CD1c-positive myeloid dendritic cell (primary cell): ENCODE data around the gene NTN3.
"Not testable (repeated sequence)": the region's sequence is repeated elsewhere in the genome, so short reads cannot be mapped to it uniquely, and the experiment has no call there.

Source experiments
- DNase-seq: peaks from one replicate; pipeline ENCODE4 v3.0.0-alpha.2; 2016; ENCODE audit errors: extremely low spot score

NTN3 gene

DNA sequence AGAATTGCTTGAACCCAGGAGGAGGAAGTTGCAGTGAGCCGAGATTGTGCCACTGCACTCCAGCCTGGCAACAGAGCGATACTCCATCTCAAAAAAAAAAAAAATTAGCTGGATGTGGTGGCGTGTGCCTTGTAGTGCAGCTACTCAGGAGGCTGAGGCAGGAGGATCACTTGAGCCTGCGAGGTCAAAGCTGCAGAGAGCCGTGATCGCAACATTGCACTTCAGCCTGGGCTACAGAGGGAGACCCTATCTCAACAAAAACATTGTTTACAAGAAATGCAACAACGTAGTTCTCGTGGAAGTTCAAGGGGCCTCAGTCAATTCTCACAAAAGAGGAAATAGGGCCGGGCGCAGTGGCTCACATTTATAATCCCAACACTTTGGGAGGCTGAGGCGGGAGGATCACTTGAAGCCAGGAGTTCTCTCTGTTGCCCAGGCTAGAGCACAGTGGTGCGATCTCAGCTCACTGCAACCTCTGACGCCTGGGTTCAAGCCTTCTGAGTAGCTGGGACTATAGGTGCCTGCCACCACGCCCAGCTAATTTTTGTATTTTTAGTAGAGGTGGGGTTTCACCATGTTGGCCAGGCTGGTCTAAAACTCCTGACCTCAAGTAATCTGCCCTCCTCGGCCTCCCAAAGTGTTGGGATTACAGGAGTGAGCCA lies 29.8 kb upstream of the NTN3 start:
- DNase-seq: not testable (repeated sequence)

- DNase-seq: no peak
Measured at GRCh38 chr16:2443555-2443954, 27.5 kb upstream of the NTN3 start.

- DNase-seq: no peak
Measured at GRCh38 chr16:2447920-2448583, 23.0 kb upstream of the NTN3 start.

- no peak for DNase-seq
Measured at GRCh38 chr16:2449118-2449517, 22.0 kb upstream of the NTN3 start.

GRCh38 chr16:2450535-2450934 lies 20.6 kb upstream of the NTN3 start:
- DNase-seq: no peak

GRCh38 chr16:2450975-2451381 lies 20.1 kb upstream of the NTN3 start:
- no peak for DNase-seq

DNA sequence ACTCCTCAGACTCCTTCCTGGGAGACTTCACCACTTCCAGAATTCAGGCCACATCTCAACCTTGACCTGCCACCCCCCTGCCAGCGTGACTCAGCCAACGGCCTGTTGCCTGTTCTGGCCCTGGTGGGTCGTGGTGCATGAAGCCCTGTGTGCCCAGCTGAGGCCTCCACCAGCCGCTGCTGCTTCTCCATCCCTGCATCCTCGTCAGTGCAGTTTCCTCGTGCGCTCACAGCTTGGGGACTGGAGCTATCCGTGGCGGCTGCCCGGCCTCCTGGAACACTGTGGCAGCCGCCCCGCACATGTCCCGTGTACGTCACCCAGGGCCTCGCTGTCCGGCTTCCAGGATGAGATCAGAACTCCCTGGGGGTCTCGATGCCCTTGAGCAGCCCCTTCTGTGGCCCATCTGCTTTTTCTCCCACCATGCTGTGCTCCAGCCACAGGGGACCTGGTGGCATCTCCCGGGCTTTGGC lies 19.2 kb upstream of the NTN3 start:
- no peak for DNase-seq

- no peak for DNase-seq
Measured at GRCh38 chr16:2452650-2453049, 18.4 kb upstream of the NTN3 start.

DNA sequence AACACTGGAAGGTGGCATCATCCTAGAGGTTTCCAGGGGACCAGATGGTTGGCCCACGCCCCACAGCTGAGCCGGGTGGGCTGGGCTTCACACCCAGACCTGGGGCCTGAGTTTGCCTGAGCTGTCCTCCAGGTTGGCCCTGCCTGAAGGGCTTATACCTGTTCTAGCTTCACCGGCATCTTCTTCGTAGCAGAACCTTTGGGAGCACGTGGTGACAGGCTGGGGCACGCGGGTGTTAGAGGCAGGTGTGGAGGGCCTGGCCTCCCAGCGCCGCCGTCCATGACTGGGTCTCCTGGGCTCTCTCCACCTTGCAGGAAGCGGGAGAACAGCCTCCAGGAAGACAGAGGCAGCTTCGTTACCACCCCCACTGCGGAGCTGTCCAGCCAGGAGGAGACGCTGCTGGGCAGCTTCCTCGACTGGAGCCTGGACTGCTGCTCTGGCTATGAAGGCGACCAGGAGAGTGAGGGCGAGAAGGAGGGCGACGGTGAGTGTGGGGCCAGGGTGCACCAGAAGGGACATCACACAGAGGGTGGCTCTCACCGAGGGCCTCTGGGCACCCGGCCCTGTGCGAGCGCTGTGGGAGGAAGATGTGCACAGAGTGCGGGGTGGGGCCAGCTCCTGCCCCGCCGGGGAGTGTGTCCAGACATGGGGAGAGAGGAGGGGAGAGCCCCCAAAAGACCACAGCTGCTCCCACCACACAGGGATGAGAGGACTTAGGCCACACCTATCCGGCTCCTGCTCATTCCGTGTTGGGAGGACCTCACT lies 15.8 kb upstream of the NTN3 start:
- DNase-seq: no peak

DNA sequence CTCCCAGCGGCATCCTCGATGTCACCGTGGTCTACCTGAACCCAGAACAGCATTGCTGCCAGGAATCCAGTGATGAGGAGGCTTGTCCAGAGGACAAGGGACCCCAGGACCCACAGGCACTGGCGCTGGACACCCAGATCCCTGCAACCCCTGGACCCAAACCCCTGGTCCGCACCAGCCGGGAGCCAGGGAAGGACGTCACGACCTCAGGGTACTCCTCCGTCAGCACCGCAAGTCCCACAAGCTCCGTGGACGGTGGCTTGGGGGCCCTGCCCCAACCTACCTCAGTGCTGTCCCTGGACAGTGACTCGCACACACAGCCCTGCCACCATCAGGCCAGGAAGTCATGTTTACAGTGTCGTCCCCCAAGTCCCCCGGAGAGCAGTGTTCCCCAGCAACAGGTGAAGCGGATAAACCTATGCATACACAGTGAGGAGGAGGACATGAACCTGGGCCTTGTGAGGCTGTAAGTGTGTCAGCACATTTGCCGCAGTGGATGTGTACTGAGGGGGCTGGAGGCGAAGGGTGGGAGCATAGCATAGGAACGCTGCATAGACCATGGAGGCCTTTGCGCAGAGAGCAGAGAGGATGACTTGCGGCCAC lies 14.4 kb upstream of the NTN3 start:
- no peak for DNase-seq

DNA sequence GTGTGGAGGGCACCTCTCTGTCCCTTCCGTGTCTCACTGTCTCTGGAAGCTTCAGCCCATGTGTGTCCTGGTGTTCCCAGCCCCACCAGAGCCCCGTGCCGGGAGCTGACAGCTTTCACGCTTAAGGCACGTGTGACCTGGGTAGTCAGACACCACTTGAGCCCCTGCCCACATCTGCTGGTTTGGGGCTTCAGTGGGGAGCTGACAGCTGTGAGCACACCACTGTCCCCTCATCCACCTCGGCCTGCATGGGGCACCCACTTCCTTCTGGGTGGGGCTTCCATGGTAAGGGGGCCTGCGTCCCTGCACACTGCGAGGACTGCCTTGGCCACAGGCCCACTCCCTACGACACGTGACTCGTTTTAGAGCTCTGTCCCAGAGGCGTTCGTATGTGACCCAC lies 13.8 kb upstream of the NTN3 start:
- no peak for DNase-seq

- no peak for DNase-seq
Measured at GRCh38 chr16:2457946-2458345, 13.2 kb upstream of the NTN3 start.

DNA sequence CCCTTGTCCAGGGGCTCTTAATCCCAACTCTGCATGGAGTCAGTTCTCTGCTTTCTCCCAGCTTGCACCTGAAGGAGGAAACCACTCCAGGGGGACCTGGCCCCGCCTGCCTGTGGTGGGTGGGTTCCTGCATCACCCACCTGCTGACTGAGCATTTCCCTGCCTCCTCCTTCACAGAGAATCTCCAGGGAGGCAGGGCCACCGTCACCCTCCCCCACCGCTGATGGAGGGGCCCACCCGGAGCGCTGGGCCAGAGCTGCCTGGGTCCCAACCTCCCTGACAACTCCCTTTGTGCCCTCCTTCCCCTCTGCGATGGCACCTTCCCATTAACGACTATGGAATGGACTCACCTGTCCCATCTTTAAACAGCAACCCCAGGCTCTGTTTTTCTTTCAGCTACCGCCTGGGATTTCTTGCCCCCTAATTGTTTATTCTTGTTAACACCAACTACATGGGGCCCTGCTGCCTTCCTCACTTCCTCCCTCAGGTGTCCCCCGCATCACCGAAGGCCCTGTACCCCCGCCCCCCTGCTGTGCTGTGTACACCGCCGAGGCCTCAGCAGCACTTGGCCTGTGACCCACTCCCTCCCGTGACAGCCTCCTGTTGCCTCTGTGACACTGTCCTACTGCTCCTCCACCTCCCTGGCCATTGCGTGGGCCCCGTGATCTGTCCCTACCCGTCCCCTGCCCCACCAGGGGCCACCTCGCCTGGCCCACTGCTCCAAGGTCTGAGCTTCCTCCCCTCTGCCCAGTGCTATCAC lies 12.0 kb upstream of the NTN3 start:
- peak; percentile 31 for DNase-seq

DNA sequence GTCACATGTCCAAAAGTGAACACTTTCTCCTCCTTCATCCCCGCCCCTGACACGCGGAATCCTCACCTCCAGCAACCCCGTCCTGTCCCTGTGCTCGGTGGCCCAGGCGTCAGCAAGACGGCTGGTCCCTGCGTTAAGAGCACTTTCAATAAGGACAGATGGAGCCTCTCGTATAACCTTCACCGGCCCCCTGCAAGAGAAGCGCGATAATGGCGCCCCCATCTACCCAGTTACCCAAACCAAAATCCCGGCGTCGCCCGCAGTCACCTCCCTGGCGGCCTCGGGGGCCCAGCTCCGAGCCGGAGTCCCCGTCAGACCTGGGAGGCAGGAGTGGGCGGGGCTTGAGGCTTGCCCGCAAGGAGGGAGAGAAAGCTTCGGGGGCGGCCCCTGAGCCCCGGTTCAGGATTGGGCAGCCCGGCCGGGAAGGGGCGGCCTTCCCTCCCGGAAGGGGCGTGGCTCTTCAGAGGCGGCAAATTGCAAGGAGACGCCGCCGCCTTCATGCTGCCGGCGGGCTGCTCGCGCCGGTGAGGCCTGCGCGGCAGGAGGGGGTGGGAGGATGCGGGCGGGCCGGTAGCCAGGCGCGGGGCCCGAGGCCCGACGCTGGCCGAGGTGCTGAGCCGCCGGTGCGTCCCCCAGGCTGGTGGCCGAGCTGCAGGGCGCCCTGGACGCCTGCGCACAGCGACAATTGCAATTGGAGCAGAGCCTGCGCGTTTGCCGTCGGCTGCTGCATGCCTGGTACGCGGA lies 11.3 kb upstream of the NTN3 start, which contains the start of gene TEDC2:
TSS of gene TEDC2 (plus strand) at position 463 of the 744 bp plus-strand sequence. CDS start at position 499, 36 bp downstream.
- peak; percentile 98 for DNase-seq

GRCh38 chr16:2460391-2460713 lies 10.7 kb upstream of the NTN3 start:
- no peak for DNase-seq

- no peak for DNase-seq
Measured at GRCh38 chr16:2460916-2461315, 10.2 kb upstream of the NTN3 start.

DNA sequence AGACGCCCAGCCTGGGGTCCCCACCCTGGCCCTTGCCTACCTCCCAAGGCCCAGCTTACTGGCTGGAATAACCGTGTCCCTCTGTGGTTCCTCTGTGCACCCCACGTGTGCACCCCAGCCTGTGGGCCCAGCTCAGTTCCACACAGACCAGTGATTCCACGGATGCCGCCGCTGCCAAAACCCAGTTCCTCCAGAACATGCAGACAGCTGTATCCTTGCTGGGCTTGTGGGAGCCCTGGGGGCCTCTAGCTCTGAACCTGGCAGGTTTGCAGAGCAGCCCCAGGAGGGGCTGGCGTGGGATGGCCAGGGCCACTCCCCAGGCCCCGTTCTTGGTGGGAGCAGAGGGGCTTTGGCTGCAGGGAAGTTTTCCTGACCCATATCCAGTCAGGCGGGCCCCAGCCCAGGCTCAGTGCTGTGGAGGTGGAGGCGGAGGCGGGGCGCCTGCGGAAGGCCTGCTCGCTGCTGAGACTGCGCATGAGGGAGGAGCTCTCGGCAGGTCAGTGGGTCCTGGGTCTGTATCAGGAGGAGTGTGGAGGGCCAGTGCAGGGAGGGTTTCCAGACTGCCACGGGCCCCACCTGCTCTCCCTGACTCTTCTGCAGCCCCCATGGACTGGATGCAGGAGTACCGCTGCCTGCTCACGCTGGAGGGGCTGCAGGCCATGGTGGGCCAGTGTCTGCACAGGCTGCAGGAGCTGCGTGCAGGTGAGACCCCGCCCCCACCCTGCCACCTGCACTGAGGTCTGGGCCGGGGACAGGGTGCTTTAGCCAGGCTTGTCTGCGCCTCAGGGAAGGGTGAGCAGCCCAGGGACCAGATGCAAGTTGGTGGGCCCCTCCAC lies 8.8 kb upstream of the NTN3 start:
- no peak for DNase-seq

- DNase-seq: no peak
Measured at GRCh38 chr16:2464333-2464732, 6.8 kb upstream of the NTN3 start.

GRCh38 chr16:2465653-2466415 lies 5.3 kb upstream of the NTN3 start:
- DNase-seq: no peak
